Body of pancreas (tissue), 4 donors: ENCODE measurements around the gene BEAN1.

Experiments
- POLR2A ChIP-seq, 3 donors: fragments of 450-650 bp; IDR thresholded peaks; one replicate each; pipeline ENCODE4 v1.6.1; 2016; ENCODE audit warnings: antibody characterized with exemption in 3 of 3, mild to moderate bottlenecking in 2 of 3
- TF ChIP-seq, protein P1 (sequence below), 7 experiments: fragments of 450-650 bp in 4 of 7; fragments of 200-600 bp in 3 of 7; sonication (generic) in 3 of 7; IDR thresholded peaks; one replicate each; pipeline ENCODE4 v1.5.1; 2016 to 2019; ENCODE audit warnings: antibody characterized with exemption in 7 of 7

DNA sequence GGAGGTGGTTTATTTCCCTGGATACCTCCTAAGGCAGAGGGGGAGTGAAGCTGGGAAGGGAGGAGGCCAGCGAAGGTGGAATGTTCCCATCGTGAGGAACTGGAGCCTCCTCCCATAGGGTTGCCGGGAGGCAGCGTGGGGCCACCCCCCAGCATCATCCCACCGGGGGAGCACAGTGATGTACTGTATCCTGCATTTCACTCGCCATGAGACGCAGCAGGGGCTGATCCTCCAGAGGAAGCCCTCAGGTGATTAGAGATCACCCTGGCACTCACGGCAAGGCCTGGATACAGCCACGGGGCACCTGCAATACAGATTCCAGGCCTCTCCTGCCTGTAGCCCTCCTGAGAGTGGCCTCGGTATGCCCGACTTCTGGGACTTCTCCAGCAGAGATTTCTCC lies 25.5 kb upstream of the BEAN1 start:
- TF ChIP-seq, protein P1, sequence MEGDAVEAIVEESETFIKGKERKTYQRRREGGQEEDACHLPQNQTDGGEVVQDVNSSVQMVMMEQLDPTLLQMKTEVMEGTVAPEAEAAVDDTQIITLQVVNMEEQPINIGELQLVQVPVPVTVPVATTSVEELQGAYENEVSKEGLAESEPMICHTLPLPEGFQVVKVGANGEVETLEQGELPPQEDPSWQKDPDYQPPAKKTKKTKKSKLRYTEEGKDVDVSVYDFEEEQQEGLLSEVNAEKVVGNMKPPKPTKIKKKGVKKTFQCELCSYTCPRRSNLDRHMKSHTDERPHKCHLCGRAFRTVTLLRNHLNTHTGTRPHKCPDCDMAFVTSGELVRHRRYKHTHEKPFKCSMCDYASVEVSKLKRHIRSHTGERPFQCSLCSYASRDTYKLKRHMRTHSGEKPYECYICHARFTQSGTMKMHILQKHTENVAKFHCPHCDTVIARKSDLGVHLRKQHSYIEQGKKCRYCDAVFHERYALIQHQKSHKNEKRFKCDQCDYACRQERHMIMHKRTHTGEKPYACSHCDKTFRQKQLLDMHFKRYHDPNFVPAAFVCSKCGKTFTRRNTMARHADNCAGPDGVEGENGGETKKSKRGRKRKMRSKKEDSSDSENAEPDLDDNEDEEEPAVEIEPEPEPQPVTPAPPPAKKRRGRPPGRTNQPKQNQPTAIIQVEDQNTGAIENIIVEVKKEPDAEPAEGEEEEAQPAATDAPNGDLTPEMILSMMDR (IDR thresholded peaks at IDR 0.05): no peak
- no peak for TF ChIP-seq POLR2A (IDR thresholded peaks at IDR 0.05)
